Cardiac fibroblast (primary cell): ENCODE measurements around the gene PLCE1.

Source experiments
- DNase-seq, 2 donors: peaks; one replicate each; pipeline versions ENCODE4 v3.0.0 to v3.0.0-alpha.2; 2010; ENCODE audit warnings: low read depth in 2 of 2
- H3K4me3 ChIP-seq, 2 donors: replicated peaks in 1 of 2; 1 replicate in 1 of 2; 2 replicates in 1 of 2; pipeline ENCODE4 v1.5.1; 2011; ENCODE audit warnings: low read depth in 2 of 2, low read length in 2 of 2, mild to moderate bottlenecking in 2 of 2, moderate library complexity in 1 of 2
- TF ChIP-seq, protein P1 (sequence below): IDR thresholded peaks from one replicate; pipeline ENCODE4 v1.5.1; 2011; ENCODE audit warnings: low read depth, mild to moderate bottlenecking, low read length, inconsistent platforms

Gene PLCE1

DNA sequence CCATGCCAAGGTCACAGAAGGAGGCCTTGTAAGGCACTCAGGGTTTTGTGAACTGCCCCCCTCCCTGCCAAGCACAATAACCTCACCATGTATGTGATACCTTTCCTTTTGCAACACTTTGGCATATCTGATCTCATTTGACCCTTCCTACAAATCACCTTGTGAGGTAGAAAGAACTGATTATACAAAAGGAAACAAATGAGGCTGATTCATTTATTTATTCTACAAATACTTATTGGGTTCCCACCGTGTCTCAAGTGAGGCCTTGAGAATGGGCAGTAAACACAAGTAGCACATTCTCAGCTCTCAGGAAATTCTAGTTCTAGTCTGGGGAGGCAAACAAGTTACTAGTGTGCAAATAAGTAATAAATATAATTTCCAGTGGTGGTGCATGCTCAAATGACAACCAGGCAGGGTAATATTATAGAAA lies 19.6 kb downstream of the PLCE1 start:
- no peak for DNase-seq
- no peak overlapping the region for H3K4me3 ChIP-seq
- TF ChIP-seq, protein P1, sequence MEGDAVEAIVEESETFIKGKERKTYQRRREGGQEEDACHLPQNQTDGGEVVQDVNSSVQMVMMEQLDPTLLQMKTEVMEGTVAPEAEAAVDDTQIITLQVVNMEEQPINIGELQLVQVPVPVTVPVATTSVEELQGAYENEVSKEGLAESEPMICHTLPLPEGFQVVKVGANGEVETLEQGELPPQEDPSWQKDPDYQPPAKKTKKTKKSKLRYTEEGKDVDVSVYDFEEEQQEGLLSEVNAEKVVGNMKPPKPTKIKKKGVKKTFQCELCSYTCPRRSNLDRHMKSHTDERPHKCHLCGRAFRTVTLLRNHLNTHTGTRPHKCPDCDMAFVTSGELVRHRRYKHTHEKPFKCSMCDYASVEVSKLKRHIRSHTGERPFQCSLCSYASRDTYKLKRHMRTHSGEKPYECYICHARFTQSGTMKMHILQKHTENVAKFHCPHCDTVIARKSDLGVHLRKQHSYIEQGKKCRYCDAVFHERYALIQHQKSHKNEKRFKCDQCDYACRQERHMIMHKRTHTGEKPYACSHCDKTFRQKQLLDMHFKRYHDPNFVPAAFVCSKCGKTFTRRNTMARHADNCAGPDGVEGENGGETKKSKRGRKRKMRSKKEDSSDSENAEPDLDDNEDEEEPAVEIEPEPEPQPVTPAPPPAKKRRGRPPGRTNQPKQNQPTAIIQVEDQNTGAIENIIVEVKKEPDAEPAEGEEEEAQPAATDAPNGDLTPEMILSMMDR, result no peak

DNA sequence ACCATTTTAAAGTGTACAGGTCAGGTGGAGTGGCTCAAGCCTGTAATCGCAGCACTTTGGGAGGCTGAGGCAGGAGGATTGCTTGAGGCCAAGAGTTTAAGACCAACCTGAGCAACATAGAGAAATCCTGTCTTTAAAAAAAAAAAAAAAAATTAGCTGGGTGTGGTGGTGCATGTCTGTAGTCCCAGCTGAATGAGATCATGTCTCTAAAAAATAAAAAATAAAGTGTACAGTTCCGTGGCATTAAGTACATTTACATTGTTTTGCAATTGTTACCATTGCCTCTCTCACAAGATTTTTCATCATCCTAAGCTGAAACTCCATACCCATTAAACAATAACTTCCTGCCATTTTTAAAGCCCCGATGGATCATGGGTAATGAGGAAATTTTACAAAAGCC lies 20.6 kb downstream of the PLCE1 start:
- TF ChIP-seq, protein P1, result no peak
- H3K4me3 ChIP-seq, result no peak overlapping the region
- DNase-seq, result peak in 1 of 2 donors; percentile 9

DNA sequence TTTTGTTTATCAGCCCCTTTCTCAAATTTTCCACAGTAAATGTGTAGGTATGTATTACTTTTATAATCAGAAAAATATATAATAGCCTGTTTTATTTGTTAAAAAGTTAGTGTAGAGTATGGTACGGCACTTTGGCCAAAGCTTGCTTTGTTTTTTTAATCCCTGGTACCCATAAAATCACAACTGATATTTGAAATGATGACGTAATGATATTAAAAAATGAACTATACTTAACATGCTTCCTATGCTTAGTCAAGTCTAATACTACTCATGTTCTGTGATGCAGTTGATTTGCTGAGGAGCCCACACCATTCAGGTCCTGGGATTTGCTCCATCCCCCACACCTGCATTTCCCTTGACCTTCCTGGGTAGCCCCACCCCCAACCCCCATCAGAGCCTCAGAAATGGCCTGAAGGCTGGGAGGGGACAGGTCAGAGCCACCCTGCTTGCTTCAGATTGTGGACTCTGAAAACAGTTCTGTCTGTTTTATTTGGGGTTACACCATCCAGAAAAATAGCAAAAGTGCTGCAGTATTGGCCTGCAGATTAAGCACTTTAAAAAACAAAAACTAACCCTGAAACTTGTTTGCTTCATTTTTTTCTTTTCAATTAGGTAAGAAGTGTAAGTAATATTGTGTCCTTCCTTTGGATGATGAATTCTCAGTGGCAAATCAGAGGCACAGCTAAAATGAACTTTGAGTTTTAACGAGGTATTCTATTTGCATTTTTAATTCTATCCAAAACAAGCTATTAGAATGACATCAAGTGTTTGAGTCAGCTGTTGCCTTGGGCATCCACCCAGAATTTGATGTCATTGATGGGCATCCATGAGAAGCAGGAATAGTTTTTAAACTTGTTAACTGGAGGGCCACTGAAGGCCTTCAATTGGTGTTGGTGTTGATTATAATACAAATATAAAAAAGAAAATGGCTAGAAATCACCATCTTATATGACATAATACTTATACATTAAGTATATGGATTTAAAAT lies 23.3 kb downstream of the PLCE1 start:
- TF ChIP-seq, protein P1, result no peak
- H3K4me3 ChIP-seq, result no peak overlapping the region
- peak in 1 of 2 donors; percentile 44 for DNase-seq

DNA sequence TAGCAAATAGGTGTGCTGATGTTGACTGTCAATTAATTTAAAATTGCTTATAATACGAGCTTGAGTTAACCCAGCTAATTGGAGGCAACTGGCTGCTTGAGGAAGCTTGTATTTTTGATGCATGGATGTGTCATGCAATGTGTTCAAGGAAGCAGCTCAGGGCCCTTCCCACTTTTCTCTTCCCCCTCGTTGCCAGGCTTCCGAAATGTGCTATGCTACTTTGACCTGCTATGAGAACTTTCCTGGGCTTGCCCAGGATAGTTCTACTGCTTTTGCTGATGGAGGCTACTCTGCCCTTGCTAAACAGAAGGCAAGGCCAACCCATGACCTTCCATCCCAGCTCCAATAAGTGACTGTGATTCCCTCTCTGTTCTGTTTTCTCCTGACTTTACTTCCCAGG lies 24.4 kb downstream of the PLCE1 start:
- no peak overlapping the region for H3K4me3 ChIP-seq
- TF ChIP-seq, protein P1, result no peak
- DNase-seq, result no peak

DNA sequence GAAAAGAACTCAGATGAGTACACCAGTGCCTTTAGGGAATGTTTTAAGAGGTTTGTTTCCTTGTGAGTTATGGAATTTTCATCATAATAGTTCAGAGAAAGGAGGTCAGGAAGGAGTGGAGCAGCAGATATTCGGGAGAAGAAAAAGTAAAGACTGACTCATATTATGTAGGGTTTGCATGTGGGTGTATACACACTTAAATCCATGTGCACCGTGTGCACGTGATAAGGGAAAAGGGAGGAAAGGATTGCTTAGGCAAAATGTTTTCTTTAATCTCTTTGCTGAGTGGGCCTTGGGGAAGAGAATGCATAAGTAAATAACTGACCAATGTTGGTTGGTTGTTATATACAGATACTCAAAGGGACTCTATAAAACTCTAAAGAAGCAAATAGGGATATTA lies 30.2 kb downstream of the PLCE1 start:
- TF ChIP-seq, protein P1, result no peak
- no peak for DNase-seq
- no peak overlapping the region for H3K4me3 ChIP-seq

DNA sequence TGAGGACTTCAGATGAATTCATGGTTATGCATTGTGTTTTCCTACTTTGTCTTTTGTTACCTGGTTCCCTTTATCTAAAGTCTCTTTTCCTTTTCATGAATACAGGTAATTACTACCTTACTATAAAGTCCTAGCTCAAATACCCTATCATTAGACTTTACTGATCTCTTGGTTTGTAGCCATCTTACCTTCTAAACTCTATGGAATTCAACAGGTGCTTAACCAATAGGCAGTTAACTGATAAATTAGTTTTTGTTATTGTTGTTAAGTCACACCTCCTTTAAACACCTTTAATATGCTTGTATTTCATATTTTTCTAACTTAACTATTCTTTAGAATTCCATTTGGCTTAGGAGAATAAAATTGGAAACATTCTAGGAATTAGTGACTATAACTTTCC lies 30.7 kb downstream of the PLCE1 start:
- no peak for DNase-seq
- TF ChIP-seq, protein P1, result no peak

More for the DNA sequence above, 30.7 kb downstream of the PLCE1 start:
- H3K4me3 ChIP-seq, result no peak overlapping the region
